Spleen (tissue), 11 donors: ENCODE measurements around the gene MT1X. TPM values are rescaled to one million over a fixed set of nuclear protein-coding genes. Genes with fewer than 3 reads are reported as not detected.
A peak's percentile ranks its signal among the peaks of the same experiment; 100 is the strongest.

Source experiments
- DNase-seq: peaks from one replicate; pipeline ENCODE4 v3.0.0-alpha.2; 2020
- H3K27ac ChIP-seq, 8 donors: fragments of 200-600 bp; sonication (generic) in 7 of 8; 1 replicate in 4 of 8; 2 replicates in 4 of 8; pipeline versions ENCODE4 v1.5.0 to v1.8.0; 2016 to 2021; ENCODE audit warnings: inconsistent platforms in 4 of 8, mild to moderate bottlenecking in 4 of 8, moderate library complexity in 1 of 8
- H3K27me3 ChIP-seq, 7 donors: fragments of 200-600 bp; sonication (generic) in 6 of 7; replicated peaks in 1 of 7; 1 replicate in 4 of 7; 2 replicates in 3 of 7; pipeline versions ENCODE4 v1.5.0 to v1.8.0; 2016 to 2021; ENCODE audit warnings: inconsistent platforms in 3 of 7, mild to moderate bottlenecking in 1 of 7
- H3K36me3 ChIP-seq, 6 donors: fragments of 200-600 bp; sonication (generic) in 5 of 6; 1 replicate in 4 of 6; 2 replicates in 2 of 6; pipeline versions ENCODE4 v1.5.0 to v1.8.0; 2016 to 2021; ENCODE audit warnings: inconsistent platforms in 2 of 6
- H3K4me1 ChIP-seq, 6 donors: fragments of 200-600 bp; sonication (generic) in 5 of 6; 1 replicate in 3 of 6; 2 replicates in 3 of 6; pipeline versions ENCODE4 v1.5.0 to v1.8.0; 2016 to 2021; ENCODE audit warnings: inconsistent platforms in 3 of 6
- H3K4me3 ChIP-seq, 8 donors: fragments of 200-600 bp; sonication (generic) in 7 of 8; 1 replicate in 4 of 8; 2 replicates in 4 of 8; pipeline versions ENCODE4 v1.5.0 to v1.8.0; 2016 to 2021; ENCODE audit warnings: inconsistent platforms in 4 of 8, mild to moderate bottlenecking in 4 of 8, moderate library complexity in 2 of 8
- H3K9me3 ChIP-seq, 8 donors: fragments of 200-600 bp; sonication (generic) in 7 of 8; 1 replicate in 4 of 8; 2 replicates in 4 of 8; pipeline versions ENCODE4 v1.5.0 to v1.8.0; 2016 to 2021; ENCODE audit warnings: inconsistent platforms in 4 of 8
- POLR2A ChIP-seq, 3 donors: fragments of 450-650 bp; IDR thresholded peaks; one replicate each; pipeline ENCODE4 v1.5.1; 2017; ENCODE audit warnings: antibody characterized with exemption in 3 of 3, mild to moderate bottlenecking in 1 of 3
- POLR2AphosphoS5 ChIP-seq, 3 donors: sonication (generic); formaldehyde crosslinking; IDR thresholded peaks; one replicate each; pipeline ENCODE4 v1.5.1; 2017; ENCODE audit warnings: antibody characterized with exemption in 3 of 3
- WGBS, 5 donors: extraction: QIAGEN DNeasy Blood & Tissue Kit in 3 of 5; methylation state at CpG; one replicate each; pipeline versions ENCODE4 v1.1.5 to v1.1.7; 2013 to 2018; 5-methylcytosine and 5-hydroxymethylcytosine counted together
- intact Hi-C: fragments of 100-400 bp; cut with DNase I; formaldehyde crosslinking; loops from one replicate; pipeline ENCODE4 v1.15.0; 2023; ENCODE audit warnings: low total_unique reads
- polyA plus RNA-seq, 3 donors: library from polyadenylated mRNA; stranded (reverse); fragments of 200-250 nt; gene quantifications; one replicate each; pipeline ENCODE4 v1.2.1, GENCODE V29; 2013
- total RNA-seq, 7 donors: library from RNA; depleted of rRNA in 3 of 7; stranded (reverse); fragments of >200 nt in 3 of 7; fragmentation: NEBNext Ultra II Directional in 4 of 7; extraction: Animal tissue kit (Norgen Biotek cat#: 25700) in 4 of 7; gene quantifications; one replicate each; pipeline versions ENCODE4 v1.1.0 to v1.2.1, GENCODE V29; 2016 to 2021
- TF ChIP-seq, protein P1 (sequence below), 11 experiments: fragments of 200-600 bp in 7 of 11; fragments of 450-650 bp in 4 of 11; sonication (generic) in 4 of 11; IDR thresholded peaks in 8 of 11; conservative IDR thresholded peaks in 3 of 11; 1 replicate in 7 of 11; 2 replicates in 4 of 11; pipeline versions ENCODE4 v1.4.0 to v1.8.0; 2016 to 2021; ENCODE audit warnings: antibody characterized with exemption in 11 of 11, inconsistent platforms in 4 of 11, mild to moderate bottlenecking in 1 of 11
- donor health status: healthy with polysubstance abuse.
- donor health status: DM: no; HTN: no; CAD: no; lungs with moderate emphysema.
- donor health status: DM: no; HTN: no; CAD: no.
- donor health status: Bipolar disorder and iron deficiency.
- donor health status: healthy.
- donor health status: DM: no; HTN: no; CAD: no.
- donor health status: DM: yes; HTN: yes; CAD: no.

The MT1X gene
- total and polyA plus RNA-seq, 10 donors, result 13.0 to 113 (median 28.2) TPM

DNA sequence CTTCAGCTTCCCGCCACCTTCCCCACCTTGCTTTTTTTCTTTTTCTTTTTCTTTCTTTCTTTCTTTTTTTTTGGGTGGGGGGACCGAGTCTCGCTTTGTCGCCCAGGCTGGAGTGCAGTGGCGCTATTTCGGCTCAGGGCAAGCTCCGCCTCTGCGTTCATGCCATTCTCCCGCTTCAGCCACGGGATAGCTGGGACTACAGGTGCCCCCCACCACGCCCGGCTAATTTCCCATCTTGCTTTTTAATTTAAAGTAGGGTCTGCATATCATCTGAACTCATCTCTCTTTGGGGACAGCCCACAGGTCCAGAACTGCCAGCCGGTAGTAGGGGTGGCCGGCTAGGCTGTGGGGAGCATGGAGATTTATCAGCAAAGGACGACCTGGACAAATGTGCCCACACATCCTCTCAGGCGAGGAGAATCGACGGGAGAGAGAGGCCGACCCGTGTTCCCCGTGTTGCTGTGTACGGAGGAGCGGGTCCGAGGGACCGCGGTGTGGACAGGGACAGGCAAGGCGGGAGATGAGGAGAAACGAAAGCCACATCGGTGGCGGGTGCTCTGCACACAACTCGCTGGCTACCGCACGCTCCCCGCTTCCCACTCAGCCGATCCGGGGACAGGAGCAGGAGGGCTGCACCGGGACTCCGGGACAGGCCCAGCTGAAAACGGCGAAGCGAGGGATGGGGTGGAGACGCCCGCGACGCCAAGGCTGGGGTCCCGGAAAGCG, 47.4 kb upstream of the MT1X start:
- intact Hi-C loops, result no loop called here
- peak in 1 of 3 donors; percentile 49 for TF ChIP-seq POLR2AphosphoS5 (IDR thresholded peaks at IDR 0.05)
- TF ChIP-seq, protein P1, sequence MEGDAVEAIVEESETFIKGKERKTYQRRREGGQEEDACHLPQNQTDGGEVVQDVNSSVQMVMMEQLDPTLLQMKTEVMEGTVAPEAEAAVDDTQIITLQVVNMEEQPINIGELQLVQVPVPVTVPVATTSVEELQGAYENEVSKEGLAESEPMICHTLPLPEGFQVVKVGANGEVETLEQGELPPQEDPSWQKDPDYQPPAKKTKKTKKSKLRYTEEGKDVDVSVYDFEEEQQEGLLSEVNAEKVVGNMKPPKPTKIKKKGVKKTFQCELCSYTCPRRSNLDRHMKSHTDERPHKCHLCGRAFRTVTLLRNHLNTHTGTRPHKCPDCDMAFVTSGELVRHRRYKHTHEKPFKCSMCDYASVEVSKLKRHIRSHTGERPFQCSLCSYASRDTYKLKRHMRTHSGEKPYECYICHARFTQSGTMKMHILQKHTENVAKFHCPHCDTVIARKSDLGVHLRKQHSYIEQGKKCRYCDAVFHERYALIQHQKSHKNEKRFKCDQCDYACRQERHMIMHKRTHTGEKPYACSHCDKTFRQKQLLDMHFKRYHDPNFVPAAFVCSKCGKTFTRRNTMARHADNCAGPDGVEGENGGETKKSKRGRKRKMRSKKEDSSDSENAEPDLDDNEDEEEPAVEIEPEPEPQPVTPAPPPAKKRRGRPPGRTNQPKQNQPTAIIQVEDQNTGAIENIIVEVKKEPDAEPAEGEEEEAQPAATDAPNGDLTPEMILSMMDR (IDR thresholded peaks at IDR 0.05 in 8 of 11, conservative IDR thresholded peaks at IDR 0.05 in 3 of 11), result no peak
- peaks cover 5 to 91% (median 75%) of the 10 kb centered on the region in 7 donors for H3K27me3 ChIP-seq
- H3K9me3 ChIP-seq, result no peaks in the 10 kb centered on the region
- WGBS, 5 donors, result 9 to 16% (median 14%) methylated on average over 47 of the region's 47 CpGs
- H3K4me1 ChIP-seq, result peaks cover 14 to 58% (median 38%) of the 10 kb centered on the region in 6 donors
- no peak for DNase-seq
- peak overlapping the region in 6 of 8 donors; percentile 8 to 53 (median 22) for H3K4me3 ChIP-seq
- H3K36me3 ChIP-seq, result no peaks in the 10 kb centered on the region
- no peak overlapping the region for H3K27ac ChIP-seq

DNA sequence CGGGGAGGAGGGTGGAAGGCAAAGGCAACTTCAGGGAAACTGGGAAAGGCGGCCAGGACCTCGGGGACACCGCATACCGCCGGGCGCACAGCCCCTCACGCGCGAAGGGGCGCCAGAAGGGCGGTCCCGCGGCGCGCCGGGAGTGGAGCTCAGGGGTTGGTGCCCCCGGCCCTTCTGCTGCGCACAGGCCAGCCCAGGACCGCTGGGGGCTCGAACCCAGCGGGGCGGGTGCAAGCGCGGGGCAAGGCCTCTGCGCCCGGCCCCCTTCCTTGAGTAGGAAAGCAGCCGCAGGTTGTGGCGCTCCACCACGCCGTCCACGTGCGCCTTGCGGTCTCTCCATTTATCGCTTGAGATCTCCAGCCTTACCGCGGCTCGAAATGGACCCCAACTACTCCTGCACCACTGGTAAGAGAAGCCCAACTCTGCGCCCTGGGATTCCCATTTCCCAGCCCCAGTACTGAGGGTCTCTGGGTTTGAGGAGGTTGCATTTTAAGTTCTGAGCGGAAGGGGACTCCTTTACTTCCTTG, 46.8 kb upstream of the MT1X start:
- DNase-seq, result no peak
- peaks cover 5 to 97% (median 75%) of the 10 kb centered on the region in 7 donors for H3K27me3 ChIP-seq
- TF ChIP-seq POLR2A (IDR thresholded peaks at IDR 0.05) (no peak), POLR2AphosphoS5 (IDR thresholded peaks at IDR 0.05) (peak in 1 of 3 donors; percentile 27)
- TF ChIP-seq, protein P1 (IDR thresholded peaks at IDR 0.05 in 8 of 11, conservative IDR thresholded peaks at IDR 0.05 in 3 of 11), result no peak
- intact Hi-C loops, result no loop called here
- 3 to 21% (median 5%) methylated on average over 24 to 40 of the region's 40 CpGs for WGBS, 5 donors
- peak overlapping the region in 6 of 8 donors; percentile 8 to 53 (median 18) for H3K4me3 ChIP-seq
- no peaks in the 10 kb centered on the region for H3K9me3 ChIP-seq
- H3K4me1 ChIP-seq, result peaks cover 14 to 52% (median 36%) of the 10 kb centered on the region in 6 donors
- H3K27ac ChIP-seq, result no peak overlapping the region
- H3K36me3 ChIP-seq, result no peaks in the 10 kb centered on the region

DNA sequence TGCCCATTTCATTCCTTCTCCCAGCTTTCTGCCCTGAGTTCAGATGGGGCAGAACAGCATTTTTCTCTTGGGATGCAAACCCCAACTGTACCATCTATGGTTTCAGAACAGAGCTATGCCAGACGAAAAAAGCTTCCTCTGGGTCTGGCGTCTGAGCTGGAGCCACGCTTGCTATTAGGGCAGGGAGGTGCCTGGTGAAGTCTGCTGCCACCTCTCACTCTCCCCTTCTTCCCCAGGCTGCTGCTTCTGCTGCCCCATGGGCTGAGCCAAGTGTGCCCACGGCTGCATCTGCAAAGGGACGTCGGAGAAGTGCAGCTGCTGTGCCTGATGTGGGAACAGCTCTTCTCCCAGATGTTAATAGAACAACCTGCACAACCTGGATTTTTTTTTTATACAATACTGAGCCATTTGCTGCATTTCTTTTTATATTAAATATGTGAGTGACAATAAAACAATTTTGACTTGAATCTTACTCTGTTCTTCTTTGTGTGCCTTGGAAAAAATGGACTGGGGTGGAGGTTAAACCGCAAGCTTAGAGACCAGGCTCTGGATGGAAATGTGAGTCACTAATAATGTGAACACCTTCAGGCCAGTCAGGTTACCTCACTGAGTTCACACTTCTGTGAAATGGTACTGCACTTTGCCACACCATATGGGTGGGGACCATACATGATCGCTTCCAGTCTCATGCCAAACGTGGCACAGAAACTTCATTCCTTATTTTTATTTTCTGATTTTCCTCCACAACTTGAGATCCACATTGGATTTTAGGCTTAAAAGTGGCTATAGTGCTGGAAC, 45.5 kb upstream of the MT1X start:
- Histone ChIP-seq H3K4me1 (peaks cover 14 to 44% (median 33%) of the 10 kb centered on the region in 6 donors), H3K9me3 (no peaks in the 10 kb centered on the region), H3K27ac (no peak overlapping the region), H3K36me3 (no peaks in the 10 kb centered on the region), H3K27me3 (peaks cover 5 to 98% (median 74%) of the 10 kb centered on the region in 7 donors), H3K4me3 (no peak overlapping the region)
- intact Hi-C loops, result no loop called here
- TF ChIP-seq POLR2A (IDR thresholded peaks at IDR 0.05) (no peak), POLR2AphosphoS5 (IDR thresholded peaks at IDR 0.05) (no peak)
- TF ChIP-seq, protein P1 (IDR thresholded peaks at IDR 0.05 in 8 of 11, conservative IDR thresholded peaks at IDR 0.05 in 3 of 11), result no peak
- 29 to 49% (median 35%) methylated on average over 9 of the region's 9 CpGs for WGBS, 5 donors
- DNase-seq, result no peak
